T1000 (cell line): ENCODE data around the gene CRX.
A peak's percentile ranks its signal among the peaks of the same experiment; 100 is the strongest.
"Not testable (repeated sequence)": the region's sequence is repeated elsewhere in the genome, so short reads cannot be mapped to it uniquely, and the experiment has no call there.

Experiments
- DNase-seq: peaks from one replicate; lab custom pipeline; 2025; ENCODE audit warnings: mixed read lengths; lab: John Stamatoyannopoulos, UW

The CRX gene

DNA sequence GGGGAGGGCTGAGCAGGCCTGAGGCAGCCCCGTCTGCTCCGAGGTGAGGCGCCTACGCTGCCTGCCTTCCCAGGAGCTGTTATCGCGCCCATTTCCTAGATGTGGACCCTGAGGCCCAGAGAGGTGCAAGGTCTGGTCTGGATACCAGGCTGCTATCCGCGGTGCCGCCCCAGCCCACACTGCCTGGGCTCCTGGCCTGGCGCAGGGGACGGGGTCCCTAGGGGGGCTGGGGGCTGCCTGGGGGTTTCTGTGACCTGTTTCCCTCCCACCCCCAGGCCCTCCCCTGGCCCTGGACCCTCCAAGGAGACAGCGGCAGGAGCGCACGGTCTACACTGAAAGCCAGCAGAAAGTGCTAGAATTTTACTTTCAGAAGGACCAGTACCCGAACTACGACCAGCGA is 38.1 kb downstream of the CRX start:
- not testable (repeated sequence) for DNase-seq

DNA sequence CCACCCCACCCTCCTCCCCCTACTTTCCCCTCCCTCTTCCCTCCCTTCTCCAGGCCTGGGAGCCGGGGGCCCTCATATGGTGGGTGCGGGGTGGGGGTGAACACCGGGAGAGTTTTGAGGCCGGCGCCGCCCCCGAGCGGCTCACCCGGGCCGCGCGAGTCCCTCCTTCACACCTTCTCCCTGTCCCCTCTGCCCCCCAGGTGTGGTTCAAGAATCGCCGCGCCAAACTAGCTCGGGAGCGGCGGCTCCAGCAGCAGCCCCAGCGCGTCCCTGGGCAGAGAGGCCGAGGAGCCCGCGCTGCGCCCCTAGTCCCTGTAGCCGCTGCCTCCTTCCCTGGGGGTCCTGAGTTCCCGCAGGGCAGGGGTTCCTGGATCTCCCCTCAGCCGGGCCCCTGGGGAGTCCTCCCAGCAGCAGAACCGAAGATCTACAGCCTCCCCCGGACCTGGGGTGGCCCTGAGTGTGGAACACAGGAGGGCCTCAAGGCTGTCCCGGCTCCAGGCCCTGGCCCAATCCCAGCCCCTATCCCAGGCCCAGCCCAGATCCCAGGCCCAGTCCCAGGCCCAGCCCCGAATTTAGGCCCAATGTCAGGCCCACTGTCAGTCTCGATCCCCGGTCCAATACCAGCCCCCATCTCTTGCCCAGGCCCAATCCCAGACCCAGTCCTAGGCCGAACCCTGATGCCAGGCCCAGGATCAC is 39.0 kb downstream of the CRX start:
- DNase-seq = no peak

DNA sequence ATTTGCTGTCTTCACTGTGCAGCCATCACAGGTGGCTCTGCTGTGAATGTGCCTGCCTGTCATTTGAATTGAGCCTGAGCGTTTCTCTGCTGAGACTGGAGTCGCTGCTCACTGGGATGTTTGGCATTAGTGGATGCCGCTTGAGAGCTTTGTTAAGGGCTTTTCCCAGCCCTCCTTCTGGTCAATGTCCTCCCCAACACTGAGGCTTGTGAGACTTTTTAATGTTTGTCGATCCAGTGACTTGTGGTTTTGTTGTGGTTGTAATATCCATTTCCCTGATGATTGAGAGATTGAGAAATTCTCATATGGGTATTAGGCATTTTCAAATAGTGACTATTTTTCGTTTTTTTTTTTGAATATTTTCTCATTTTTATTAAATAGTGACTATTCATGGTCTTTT is 39.9 kb downstream of the CRX start:
- DNase-seq = no peak

- peak; percentile 51 for DNase-seq
These were observed 41.8 kb downstream of the CRX start for GRCh38 chr19:47863514-47863936.

DNA sequence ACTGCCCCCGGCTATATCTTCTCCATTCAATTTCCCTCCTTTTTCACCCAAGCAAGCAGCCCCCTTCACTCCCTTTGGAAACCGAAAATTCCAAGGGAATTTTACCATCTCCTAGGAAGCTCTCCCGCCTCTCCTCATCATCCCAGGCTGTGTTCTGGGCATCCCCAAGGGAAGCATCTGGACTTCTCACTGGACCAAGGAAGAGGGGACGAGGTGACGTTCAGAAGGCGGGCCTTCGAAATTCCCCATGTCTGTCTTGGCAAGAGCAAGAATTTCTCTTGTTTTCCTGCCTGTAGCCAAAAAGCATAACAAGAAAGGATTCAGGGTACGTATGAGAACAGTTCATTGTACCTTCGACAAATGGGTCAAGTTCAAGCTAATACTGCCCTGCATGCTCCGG is 43.4 kb downstream of the CRX start:
- no peak for DNase-seq

- DNase-seq = no peak
These were observed 57.2 kb downstream of the CRX start for GRCh38 chr19:47878906-47879305.

DNA sequence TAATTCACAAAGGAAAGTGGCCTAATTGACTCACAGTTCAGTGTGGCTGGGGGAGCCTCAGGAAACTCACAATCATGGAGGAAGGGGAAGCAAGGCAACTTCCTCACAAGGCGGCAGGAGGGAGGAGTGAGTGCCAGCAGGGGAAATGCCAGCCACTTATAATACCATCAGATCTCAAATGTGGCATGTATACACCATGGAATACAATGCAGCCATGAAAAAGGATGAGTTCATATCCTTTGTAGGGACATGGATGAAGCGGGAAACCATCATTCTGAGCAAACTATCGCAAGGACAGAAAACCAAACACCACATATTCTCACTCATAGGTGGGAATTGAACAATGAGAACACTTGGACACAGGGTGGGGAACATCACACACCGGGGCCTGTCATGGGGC is 57.6 kb downstream of the CRX start:
- not testable (repeated sequence) for DNase-seq

DNA sequence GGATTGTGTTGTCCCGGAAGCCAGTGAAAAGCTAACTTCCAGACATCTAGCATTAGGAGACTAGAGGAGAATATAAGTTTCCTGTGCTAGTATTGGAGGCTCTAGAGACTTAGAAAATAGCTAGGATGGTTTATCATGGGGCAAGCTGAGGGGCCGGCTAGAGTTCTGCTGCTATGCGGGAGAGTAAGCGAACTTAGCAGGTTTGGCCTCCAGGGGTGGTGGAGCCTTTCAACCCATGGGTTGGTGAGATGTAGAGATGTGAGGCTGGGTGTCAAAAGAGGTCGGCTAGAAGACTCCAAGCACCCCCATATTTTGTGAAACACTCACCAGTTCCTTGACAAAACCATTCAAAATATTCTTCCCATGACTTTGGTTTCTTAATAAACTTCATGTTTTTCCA is 60.0 kb downstream of the CRX start:
- DNase-seq = no peak

DNA sequence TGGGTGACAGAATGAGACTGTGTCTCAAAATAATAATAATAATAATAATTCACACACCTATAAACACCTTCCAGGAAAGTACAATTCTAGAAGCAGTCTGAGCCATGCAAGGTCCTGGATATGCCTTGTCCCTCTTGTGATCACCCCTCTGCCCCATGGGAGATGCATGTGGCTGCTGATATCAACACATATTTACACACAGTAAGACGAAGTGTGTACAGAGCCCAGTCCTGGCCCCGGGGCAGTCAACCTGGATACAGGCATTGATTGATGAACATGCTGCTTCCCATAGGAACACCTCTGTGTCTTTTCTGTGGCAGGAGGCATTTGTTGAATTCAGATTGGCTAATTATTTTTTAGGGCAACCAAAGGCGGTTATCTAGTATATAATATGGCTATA is 61.2 kb downstream of the CRX start:
- DNase-seq = no peak

- DNase-seq = no peak
These were observed 63.3 kb downstream of the CRX start for GRCh38 chr19:47885067-47885463.

DNA sequence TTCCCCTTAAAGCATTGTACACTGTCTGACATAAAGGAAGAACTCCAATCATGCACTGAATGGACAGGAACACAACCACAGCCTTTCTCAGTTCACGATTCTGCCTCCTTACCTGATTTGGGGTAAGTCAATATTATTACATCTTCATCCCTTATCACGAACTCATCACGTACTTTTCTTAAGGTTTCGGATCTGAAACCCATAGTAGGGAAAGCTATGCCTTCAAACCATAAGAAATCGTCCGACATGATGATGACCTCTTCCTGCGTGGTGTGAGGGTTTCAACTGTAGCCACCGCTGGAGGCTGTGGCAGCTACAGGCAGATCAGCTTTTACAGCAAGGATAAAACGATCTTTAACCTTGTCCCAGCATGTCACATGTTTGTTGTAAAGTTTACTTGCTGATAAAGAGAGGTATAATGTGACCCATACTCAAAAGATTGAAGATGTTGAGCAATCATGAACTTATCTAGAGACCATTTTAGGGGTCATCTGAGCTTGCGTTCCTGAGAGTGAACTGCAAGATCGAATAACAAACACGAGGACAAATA is 64.3 kb downstream of the CRX start, which contains the start of gene SULT2A1:
Gene SULT2A1 (minus strand): TSS at position 306 of the 550 bp plus-strand sequence. CDS start 58 bp downstream, at position 248.
- DNase-seq = no peak

DNA sequence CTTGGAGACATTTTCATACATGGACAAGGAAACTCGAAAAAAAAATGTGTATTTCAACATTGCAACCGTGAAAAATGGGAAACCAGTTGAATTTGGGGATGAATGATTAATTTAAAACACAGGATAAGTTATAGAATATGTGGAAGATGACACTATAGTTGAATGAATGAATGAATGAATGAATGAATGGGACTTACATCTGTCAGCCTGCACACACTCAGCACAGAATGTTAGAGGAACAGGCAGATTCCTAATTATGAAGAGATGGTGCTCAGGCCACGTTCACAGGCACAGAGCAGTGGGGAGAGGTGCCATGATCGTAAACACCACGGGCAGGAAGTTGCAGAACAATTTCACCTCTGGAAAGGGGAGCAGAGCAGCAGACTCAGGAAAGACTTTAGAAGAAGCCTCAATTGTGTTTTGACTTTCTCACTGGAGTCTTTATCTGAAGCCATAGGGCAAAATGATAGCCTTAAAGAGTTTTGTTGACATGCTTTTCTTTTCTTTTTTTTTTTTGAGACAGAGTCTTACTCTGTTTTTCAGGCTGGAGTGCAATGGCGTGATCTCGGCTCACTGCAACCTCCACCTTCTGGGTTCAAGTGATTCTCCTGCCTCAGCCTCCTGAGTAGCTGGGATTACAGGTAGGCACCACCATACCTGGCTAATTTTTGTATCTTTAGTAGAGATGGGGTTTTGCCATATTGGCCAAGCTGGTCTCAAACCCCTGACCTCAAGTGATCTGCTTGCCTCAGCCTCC is 69.3 kb downstream of the CRX start:
- DNase-seq = no peak

DNA sequence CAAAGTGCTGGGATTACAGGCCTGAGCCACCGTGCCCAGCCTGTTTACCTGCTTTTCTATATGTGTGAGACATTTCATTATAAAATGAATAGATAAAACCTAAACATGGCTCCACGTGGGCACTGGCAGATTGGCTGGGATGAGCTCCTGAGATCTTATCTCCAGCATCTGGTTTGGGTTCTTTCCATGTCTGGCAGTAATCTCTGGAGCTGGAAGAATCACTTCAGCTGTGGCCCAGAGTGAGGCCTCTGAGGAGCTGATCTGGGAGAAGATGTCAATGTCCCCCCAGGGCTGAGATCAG is 69.8 kb downstream of the CRX start:
- DNase-seq = no peak

- no peak for DNase-seq
These were observed 70.4 kb downstream of the CRX start for GRCh38 chr19:47891923-47892666.
